ENCODE results near the gene NRN1L.
"Not testable (repeated sequence)": the region's sequence is repeated elsewhere in the genome, so short reads cannot be mapped to it uniquely, and the experiment has no call there.

NRN1L gene

GRCh38 chr16:67884684-67885083 lies at the start of gene NRN1L:
TSS of gene NRN1L (plus strand) at chr16:67884885. CDS start at chr16:67884904, 19 bp downstream.
- peak; percentile 91 to 93 for DNase-seq (ENCODE audit: low read depth in 2 of 2)
- no peak for TF ChIP-seq CTCF (IDR thresholded peaks at IDR 0.05; ENCODE audit: low read depth, low read length)
- no peak within 1 kb of the TSS for H3K4me3 ChIP-seq (replicated peaks in 1 of 2; ENCODE audit: low read depth in 2 of 2, low read length in 2 of 2)

- H3K4me3 ChIP-seq (replicated peaks in 1 of 2; ENCODE audit: low read depth in 2 of 2, low read length in 2 of 2); DNase-seq (ENCODE audit: low read depth in 2 of 2): not testable (repeated sequence)
Measured at GRCh38 chr16:67837190-67837589, 47.5 kb upstream of the NRN1L start.

- DNase-seq (ENCODE audit: low read depth in 2 of 2): no peak
- no peak for TF ChIP-seq CTCF (IDR thresholded peaks at IDR 0.05; ENCODE audit: low read depth, low read length)
- no peak overlapping the region for H3K4me3 ChIP-seq (replicated peaks in 1 of 2; ENCODE audit: low read depth in 2 of 2, low read length in 2 of 2)
Measured at GRCh38 chr16:67837811-67838210, 46.9 kb upstream of the NRN1L start.

- DNase-seq (ENCODE audit: low read depth in 2 of 2): no peak
- TF ChIP-seq CTCF (IDR thresholded peaks at IDR 0.05; ENCODE audit: low read depth, low read length): no peak
- H3K4me3 ChIP-seq (replicated peaks in 1 of 2; ENCODE audit: low read depth in 2 of 2, low read length in 2 of 2): peak overlapping the region in 1 of 2 donors; percentile 93
Measured at GRCh38 chr16:67841198-67841815, 43.4 kb upstream of the NRN1L start.

GRCh38 chr16:67841816-67842508 lies 42.7 kb upstream of the NRN1L start, which contains the start of gene THAP11:
TSS of gene THAP11 (plus strand) at chr16:67842320. CDS start at chr16:67842555, 235 bp downstream.
- TF ChIP-seq CTCF (IDR thresholded peaks at IDR 0.05; ENCODE audit: low read depth, low read length): peak; percentile 90
- DNase-seq (ENCODE audit: low read depth in 2 of 2): peak; percentile 96 to 97
- peak within 1 kb of the TSS; percentile 76 to 93 for H3K4me3 ChIP-seq (replicated peaks in 1 of 2; ENCODE audit: low read depth in 2 of 2, low read length in 2 of 2)

GRCh38 chr16:67842509-67843342 lies 42.0 kb upstream of the NRN1L start:
- peak overlapping the region; percentile 76 to 93 for H3K4me3 ChIP-seq (replicated peaks in 1 of 2; ENCODE audit: low read depth in 2 of 2, low read length in 2 of 2)
- DNase-seq (ENCODE audit: low read depth in 2 of 2): peak; percentile 53 to 66
- TF ChIP-seq CTCF (IDR thresholded peaks at IDR 0.05; ENCODE audit: low read depth, low read length): peak; percentile 39

- peak in 1 of 2 donors; percentile 45 for DNase-seq (ENCODE audit: low read depth in 2 of 2)
- peak overlapping the region; percentile 76 to 93 for H3K4me3 ChIP-seq (replicated peaks in 1 of 2; ENCODE audit: low read depth in 2 of 2, low read length in 2 of 2)
- TF ChIP-seq CTCF (IDR thresholded peaks at IDR 0.05; ENCODE audit: low read depth, low read length): no peak
Measured at GRCh38 chr16:67843343-67843765, 41.3 kb upstream of the NRN1L start.
